ENCODE data around the gene CBLC. TPM values are rescaled to one million over a fixed set of nuclear protein-coding genes. Genes with fewer than 3 reads are reported as not detected.

CBLC gene
- total and polyA plus RNA-seq, 5 experiments from 2014 or later = 0.14 TPM; not detected in 4

DNA sequence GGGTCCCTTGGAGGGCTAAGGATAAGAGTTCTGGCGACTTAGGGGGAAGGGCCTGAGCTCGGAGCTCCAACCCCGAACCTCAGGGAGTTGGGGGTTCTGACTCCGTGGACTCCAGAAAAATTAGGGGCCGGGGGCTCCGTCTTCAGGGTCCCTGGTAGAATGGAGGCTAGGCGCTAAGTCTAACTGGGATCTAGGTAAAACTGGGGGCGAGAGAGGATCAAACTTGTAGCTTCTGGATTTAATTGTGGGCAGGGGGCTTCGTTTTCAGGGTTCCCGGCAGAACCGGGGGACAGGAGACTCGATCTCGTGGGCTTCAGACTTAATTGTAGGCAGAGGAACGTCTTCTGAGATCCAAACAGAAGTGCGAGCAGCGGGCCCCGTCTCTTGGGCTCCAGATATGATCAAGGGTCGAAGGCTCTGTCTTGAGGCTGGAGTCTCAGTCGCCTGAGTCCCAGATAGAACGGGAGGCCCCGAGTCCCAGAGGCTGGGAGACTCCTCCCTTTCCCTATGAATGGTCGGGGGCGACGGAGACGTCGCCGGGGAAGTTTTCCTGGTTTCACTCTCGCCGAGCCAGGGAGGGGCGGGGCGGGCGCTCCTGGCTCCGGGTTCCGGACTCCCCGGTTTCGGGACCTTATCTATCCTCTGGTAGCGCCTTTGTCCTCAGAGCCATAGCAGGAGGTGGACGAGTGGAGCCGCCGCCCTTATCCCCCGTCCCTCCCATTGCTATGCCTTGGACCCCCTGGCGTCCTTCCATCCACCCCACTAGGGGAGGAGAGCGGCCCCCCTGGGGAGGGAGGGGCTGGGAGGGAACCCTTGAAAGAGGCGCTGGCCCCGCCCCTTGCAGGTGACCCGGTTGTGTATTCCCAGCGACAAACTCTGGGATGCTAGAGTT, 69.7 kb downstream of the CBLC start:
- POLR2A ChIA-PET = interaction anchor here (0.6 kb wide), 1 partner anchor 77 kb away, joined by 3 read pairs; no protein-coding TSS in a partner anchor
- Mint-ChIP-seq H3K36me3 (no peaks in the 10 kb centered on the region), H3K9me3 (peaks cover 0 to 2% (median 0%) of the 10 kb centered on the region in 9 donors), H3K27ac (peak overlapping the region in 9 of 10 donors; percentile 32 to 89 (median 80)), H3K4me3 (peak overlapping the region; percentile 73 to 91 (median 86)), H3K4me1 (peaks cover 20 to 41% (median 27%) of the 10 kb centered on the region in 4 donors), H3K27me3 (peaks cover 8 to 15% (median 12%) of the 10 kb centered on the region in 5 donors)
- DNase-seq (peak in 1 of 10 donors; percentile 14), ATAC-seq (no peak)

DNA sequence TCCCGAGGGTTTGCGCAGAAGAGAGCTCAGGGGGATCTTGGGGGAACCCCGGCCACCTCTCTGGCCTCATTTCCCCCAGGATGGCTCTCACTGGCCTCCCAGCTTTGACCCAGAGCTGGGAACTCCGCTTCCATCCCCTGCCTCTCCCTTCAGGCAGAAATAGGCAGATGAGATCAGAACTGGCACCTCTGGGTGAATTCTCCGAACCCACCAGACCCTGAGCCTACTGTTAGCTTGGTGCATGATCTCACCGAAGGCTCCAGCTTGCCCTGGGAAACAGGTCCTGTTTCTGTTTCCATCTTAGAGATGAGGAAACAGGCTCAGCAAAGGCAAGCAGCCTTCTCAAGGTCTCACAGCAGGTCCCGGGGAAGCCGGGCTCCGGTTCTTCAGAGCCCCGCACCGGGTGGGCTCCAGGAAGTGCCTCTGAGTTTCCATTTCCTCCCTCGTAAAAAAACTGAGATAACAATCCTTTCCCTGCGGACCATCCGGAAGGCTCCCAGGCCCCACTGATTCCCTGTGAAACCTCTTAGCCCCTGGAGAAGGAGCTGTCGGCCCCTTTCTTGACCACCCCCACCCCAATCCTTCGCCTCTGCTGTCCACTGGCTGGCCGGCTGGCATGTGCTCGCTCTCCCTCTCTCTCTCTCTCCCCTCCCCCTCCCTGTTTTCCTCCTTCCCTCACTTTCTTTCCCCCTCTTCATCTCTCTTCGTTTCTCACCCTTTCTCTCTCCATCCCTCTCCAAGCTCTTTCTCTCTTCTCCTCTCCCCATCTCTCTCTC, 70.5 kb downstream of the CBLC start:
- ATAC-seq (no peak), DNase-seq (peak in 1 of 10 donors; percentile 11)
- peak overlapping the region; percentile 36 to 86 (median 60) for H3K4me3 Mint-ChIP-seq
- H3K27me3 Mint-ChIP-seq = peaks cover 8 to 15% (median 12%) of the 10 kb centered on the region in 5 donors
- peak overlapping the region in 1 of 10 donors; percentile 83 for H3K27ac Mint-ChIP-seq
- H3K9me3 Mint-ChIP-seq = peaks cover 0 to 2% (median 0%) of the 10 kb centered on the region in 9 donors
- POLR2A ChIA-PET = no interaction called here
- H3K36me3 Mint-ChIP-seq = no peaks in the 10 kb centered on the region
- H3K4me1 Mint-ChIP-seq = peaks cover 20 to 41% (median 27%) of the 10 kb centered on the region in 4 donors

DNA sequence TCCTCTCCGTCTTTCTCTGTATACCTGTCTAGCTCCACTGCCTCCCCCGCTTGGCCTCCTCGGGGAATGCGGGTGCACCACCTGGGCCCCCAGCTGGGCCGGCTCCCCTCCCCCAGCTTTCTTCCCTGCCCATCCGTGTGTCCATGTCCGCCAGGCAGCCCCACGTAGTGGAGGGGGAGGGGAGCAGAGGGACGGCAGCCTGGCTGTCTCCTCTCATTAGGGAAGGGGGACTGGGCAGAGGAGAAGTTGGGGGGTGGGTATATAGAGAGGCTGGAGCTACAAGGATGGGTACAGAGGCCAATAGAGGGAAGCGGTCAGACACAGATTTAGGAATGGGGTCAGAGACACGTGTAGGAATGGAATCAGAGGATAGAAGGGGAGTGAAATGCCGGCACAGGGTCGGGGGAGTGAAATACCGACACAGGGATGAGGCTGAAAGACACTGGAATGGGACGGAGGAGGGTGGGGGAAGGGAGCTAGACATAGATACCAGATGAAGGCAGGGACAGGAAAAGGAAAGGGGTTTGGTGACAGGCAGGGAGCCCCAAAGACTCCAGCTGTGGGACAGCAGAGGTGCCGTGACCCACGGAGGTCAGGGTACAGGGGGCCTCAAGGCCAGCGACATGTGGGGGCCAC, 71.2 kb downstream of the CBLC start:
- peaks cover 8 to 16% (median 12%) of the 10 kb centered on the region in 5 donors for H3K27me3 Mint-ChIP-seq
- no peak for DNase-seq
- H3K27ac Mint-ChIP-seq = peak overlapping the region in 2 of 10 donors; percentile 11 to 24
- ATAC-seq = no peak
- peaks cover 0 to 2% (median 0%) of the 10 kb centered on the region in 9 donors for H3K9me3 Mint-ChIP-seq
- no peaks in the 10 kb centered on the region for H3K36me3 Mint-ChIP-seq
- POLR2A ChIA-PET = no interaction called here
- H3K4me1 Mint-ChIP-seq = peaks cover 20 to 41% (median 27%) of the 10 kb centered on the region in 4 donors
- peak overlapping the region in 6 of 10 donors; percentile 21 to 68 (median 34) for H3K4me3 Mint-ChIP-seq

Small RNA genes within 50 kb of the gene (microRNA-seq; reads per million reads assigned to microRNA genes)
- not detected for gene MIR8085 (ENCODE audit: borderline microRNAs expressed)

Other genes starting within 250 kb of the CBLC start
- gene CEACAM20, start 248.2 kb upstream of the CBLC start, total RNA-seq = not detected
- gene CEACAM20, start 248.2 kb upstream of the CBLC start, polyA plus RNA-seq = not detected
- not detected for gene IGSF23, start 164.3 kb upstream of the CBLC start, total RNA-seq
- not detected for gene IGSF23, start 164.3 kb upstream of the CBLC start, polyA plus RNA-seq
- 1 to 10 TPM; 3.7 to 3.8 TPM for gene PVR, start 134.0 kb upstream of the CBLC start, total RNA-seq
- 1 to 10 TPM in 1 of 3 donors, under 1 TPM in 2; 0.11 to 1.4 (median 0.37) TPM for gene PVR, start 134.0 kb upstream of the CBLC start, polyA plus RNA-seq
- 1 to 10 TPM; 1.9 to 3.6 TPM for gene CEACAM19, start 106.4 kb upstream of the CBLC start, total RNA-seq
- under 1 TPM in 1 of 3 donors, not detected in 2; 0.14 TPM for gene CEACAM19, start 106.4 kb upstream of the CBLC start, polyA plus RNA-seq
- gene CEACAM16, start 78.7 kb upstream of the CBLC start, total RNA-seq = not detected
- gene CEACAM16, start 78.7 kb upstream of the CBLC start, polyA plus RNA-seq = not detected
- 1 to 10 TPM; 5.9 to 7.7 TPM for gene BCL3, start 29.2 kb upstream of the CBLC start, total RNA-seq
- gene BCL3, start 29.2 kb upstream of the CBLC start, polyA plus RNA-seq = 1 to 10 TPM; 3.2 to 6.2 (median 3.5) TPM
- gene BCAM, start 31.2 kb downstream of the CBLC start, total RNA-seq = not detected
- gene BCAM, start 31.2 kb downstream of the CBLC start, polyA plus RNA-seq = not detected
- under 1 TPM; 0.42 to 0.93 TPM for gene NECTIN2, start 68.4 kb downstream of the CBLC start, total RNA-seq
- under 1 TPM in 1 of 3 donors, not detected in 2; 0.47 TPM for gene NECTIN2, start 68.4 kb downstream of the CBLC start, polyA plus RNA-seq
- 10 to 100 TPM; 39.3 to 41.4 TPM for gene TOMM40, start 113.4 kb downstream of the CBLC start, total RNA-seq
- 10 to 100 TPM; 32.0 to 42.3 (median 33.7) TPM for gene TOMM40, start 113.4 kb downstream of the CBLC start, polyA plus RNA-seq
- gene APOE, start 127.9 kb downstream of the CBLC start, total RNA-seq = 1 to 10 TPM; 2.9 to 3.6 TPM
- gene APOE, start 127.9 kb downstream of the CBLC start, polyA plus RNA-seq = not detected
- gene APOC1, start 136.7 kb downstream of the CBLC start, total RNA-seq = 1 to 10 TPM in 1 of 2 experiments, not detected in 1; 1.4 TPM
- not detected for gene APOC1, start 136.7 kb downstream of the CBLC start, polyA plus RNA-seq
- gene APOC4, start 164.3 kb downstream of the CBLC start, total RNA-seq = not detected
- gene APOC4, start 164.3 kb downstream of the CBLC start, polyA plus RNA-seq = not detected
- not detected for gene APOC2, start 168.2 kb downstream of the CBLC start, total RNA-seq
- not detected for gene APOC2, start 168.2 kb downstream of the CBLC start, polyA plus RNA-seq
- 10 to 100 TPM; 73.8 to 76.0 TPM for gene CLPTM1, start 177.5 kb downstream of the CBLC start, total RNA-seq
- 10 to 100 TPM; 13.2 to 20.6 (median 14.9) TPM for gene CLPTM1, start 177.5 kb downstream of the CBLC start, polyA plus RNA-seq
- 10 to 100 TPM; 30.2 to 41.6 TPM for gene RELB, start 223.6 kb downstream of the CBLC start, total RNA-seq
- gene RELB, start 223.6 kb downstream of the CBLC start, polyA plus RNA-seq = 10 to 100 TPM in 1 of 3 donors, 1 to 10 TPM in 2; 6.7 to 17.2 (median 8.3) TPM

Measured in naive thymus-derived CD8-positive, alpha-beta T cell (primary cell).